Measurements from ENCODE around the gene SLC29A3. TPM values are rescaled to one million over a fixed set of nuclear protein-coding genes. Genes with fewer than 3 reads are reported as not detected.

The SLC29A3 gene
- polyA plus RNA-seq, 1 experiment: 7.2 TPM

GRCh38 chr10:71344993-71345480, 26.0 kb downstream of the SLC29A3 start:
- Histone ChIP-seq H3K4me3 (ENCODE audit: low read depth, low read length) (no peak overlapping the region), H3K36me3 (ENCODE audit: control insufficient read depth, insufficient read depth, low read length) (no peaks in the 10 kb centered on the region), H3K27me3 (ENCODE audit: control insufficient read depth, insufficient read depth, low read length) (peaks cover 5% of the 10 kb centered on the region)
- ChIA-PET CTCF (interaction anchor here (0.6 to 2.8 kb wide), 3 partner anchors 13 to 1199 kb away, joined by 3 to 16 read pairs (median 4); partner anchors contain the start of genes SLC29A3 and TYSND1), POLR2A (no interaction called here)
- TF ChIP-seq CTCF (IDR thresholded peaks at IDR 0.05; ENCODE audit: insufficient read depth, low read depth, low read length): no peak
- no peak for DNase-seq (ENCODE audit: low read depth)

- ChIA-PET CTCF (interaction anchor here (1.5 to 2.8 kb wide), 2 partner anchors 13 to 26 kb away, joined by 4 to 16 read pairs; partner anchors contain the start of gene SLC29A3), POLR2A (no interaction called here)
- TF ChIP-seq CTCF (IDR thresholded peaks at IDR 0.05; ENCODE audit: insufficient read depth, low read depth, low read length): no peak
Measured at GRCh38 chr10:71345694-71346093, 26.6 kb downstream of the SLC29A3 start.

GRCh38 chr10:71346731-71347130, 27.7 kb downstream of the SLC29A3 start:
- H3K4me3 ChIP-seq (ENCODE audit: low read depth, low read length): no peak overlapping the region
- POLR2A ChIA-PET: no interaction called here
- H3K36me3 ChIP-seq (ENCODE audit: control insufficient read depth, insufficient read depth, low read length): no peaks in the 10 kb centered on the region
- CTCF ChIA-PET: interaction anchor here (0.6 kb wide), 1 partner anchor 348 kb away, joined by 3 read pairs; no protein-coding TSS in a partner anchor
- no peak for TF ChIP-seq CTCF (IDR thresholded peaks at IDR 0.05; ENCODE audit: insufficient read depth, low read depth, low read length)
- no peak for DNase-seq (ENCODE audit: low read depth)
- H3K27me3 ChIP-seq (ENCODE audit: control insufficient read depth, insufficient read depth, low read length): peaks cover 5% of the 10 kb centered on the region

More at GRCh38 chr10:71345694-71346093, 26.6 kb downstream of the SLC29A3 start:
- no peaks in the 10 kb centered on the region for H3K36me3 ChIP-seq (ENCODE audit: control insufficient read depth, insufficient read depth, low read length)
- DNase-seq (ENCODE audit: low read depth): no peak
- H3K27me3 ChIP-seq (ENCODE audit: control insufficient read depth, insufficient read depth, low read length): peaks cover 5% of the 10 kb centered on the region
- H3K4me3 ChIP-seq (ENCODE audit: low read depth, low read length): no peak overlapping the region

GRCh38 chr10:71347587-71348395, 28.7 kb downstream of the SLC29A3 start:
- POLR2A ChIA-PET: no interaction called here
- Histone ChIP-seq H3K36me3 (ENCODE audit: control insufficient read depth, insufficient read depth, low read length) (no peaks in the 10 kb centered on the region), H3K27me3 (ENCODE audit: control insufficient read depth, insufficient read depth, low read length) (peaks cover 5% of the 10 kb centered on the region), H3K4me3 (ENCODE audit: low read depth, low read length) (no peak overlapping the region)
- CTCF ChIA-PET: interaction anchor here (0.9 kb wide), 1 partner anchor 13 kb away, joined by 5 read pairs; no protein-coding TSS in a partner anchor
- no peak for TF ChIP-seq CTCF (IDR thresholded peaks at IDR 0.05; ENCODE audit: insufficient read depth, low read depth, low read length)
- no peak for DNase-seq (ENCODE audit: low read depth)

- CTCF ChIA-PET: interaction anchor here (0.6 to 1.6 kb wide), 2 partner anchors 293 to 349 kb away, joined by 5 read pairs; no protein-coding TSS in a partner anchor
- Histone ChIP-seq H3K4me3 (ENCODE audit: low read depth, low read length) (no peak overlapping the region), H3K27me3 (ENCODE audit: control insufficient read depth, insufficient read depth, low read length) (peaks cover 5% of the 10 kb centered on the region), H3K36me3 (ENCODE audit: control insufficient read depth, insufficient read depth, low read length) (no peaks in the 10 kb centered on the region)
- POLR2A ChIA-PET: no interaction called here
- no peak for TF ChIP-seq CTCF (IDR thresholded peaks at IDR 0.05; ENCODE audit: insufficient read depth, low read depth, low read length)
- no peak for DNase-seq (ENCODE audit: low read depth)
Measured at GRCh38 chr10:71348850-71349249, 29.8 kb downstream of the SLC29A3 start.
